Body of pancreas (tissue), 4 donors: Measurements from ENCODE around the gene ZG16.

Experiments
- CTCF ChIP-seq, 7 experiments: fragments of 450-650 bp in 4 of 7; fragments of 200-600 bp in 3 of 7; sonication (generic) in 3 of 7; IDR thresholded peaks; one replicate each; pipeline ENCODE4 v1.5.1; 2016 to 2019; ENCODE audit warnings: antibody characterized with exemption in 7 of 7
- POLR2A ChIP-seq, 3 donors: fragments of 450-650 bp; IDR thresholded peaks; one replicate each; pipeline ENCODE4 v1.6.1; 2016; ENCODE audit warnings: antibody characterized with exemption in 3 of 3, mild to moderate bottlenecking in 2 of 3

GRCh38 chr16:29760567-29761279 lies 17.3 kb upstream of the ZG16 start:
- TF ChIP-seq CTCF (IDR thresholded peaks at IDR 0.05) = no peak
- no peak for TF ChIP-seq POLR2A (IDR thresholded peaks at IDR 0.05)
